ENCODE data around the gene SLC5A2.
"Not testable (repeated sequence)": the region's sequence is repeated elsewhere in the genome, so short reads cannot be mapped to it uniquely, and the experiment has no call there.

Gene SLC5A2

GRCh38 chr16:31483081-31483480, at the start of gene SLC5A2:
Gene SLC5A2 (plus strand): TSS chr16:31483123. CDS start chr16:31483137, 14 bp downstream.
- no peak for DNase-seq (ENCODE audit: low read depth in 2 of 3, low spot score in 1 of 3)

- DNase-seq (ENCODE audit: low read depth in 2 of 3, low spot score in 1 of 3), result no peak
Measured at GRCh38 chr16:31435341-31436220, 47.3 kb upstream of the SLC5A2 start.

DNA sequence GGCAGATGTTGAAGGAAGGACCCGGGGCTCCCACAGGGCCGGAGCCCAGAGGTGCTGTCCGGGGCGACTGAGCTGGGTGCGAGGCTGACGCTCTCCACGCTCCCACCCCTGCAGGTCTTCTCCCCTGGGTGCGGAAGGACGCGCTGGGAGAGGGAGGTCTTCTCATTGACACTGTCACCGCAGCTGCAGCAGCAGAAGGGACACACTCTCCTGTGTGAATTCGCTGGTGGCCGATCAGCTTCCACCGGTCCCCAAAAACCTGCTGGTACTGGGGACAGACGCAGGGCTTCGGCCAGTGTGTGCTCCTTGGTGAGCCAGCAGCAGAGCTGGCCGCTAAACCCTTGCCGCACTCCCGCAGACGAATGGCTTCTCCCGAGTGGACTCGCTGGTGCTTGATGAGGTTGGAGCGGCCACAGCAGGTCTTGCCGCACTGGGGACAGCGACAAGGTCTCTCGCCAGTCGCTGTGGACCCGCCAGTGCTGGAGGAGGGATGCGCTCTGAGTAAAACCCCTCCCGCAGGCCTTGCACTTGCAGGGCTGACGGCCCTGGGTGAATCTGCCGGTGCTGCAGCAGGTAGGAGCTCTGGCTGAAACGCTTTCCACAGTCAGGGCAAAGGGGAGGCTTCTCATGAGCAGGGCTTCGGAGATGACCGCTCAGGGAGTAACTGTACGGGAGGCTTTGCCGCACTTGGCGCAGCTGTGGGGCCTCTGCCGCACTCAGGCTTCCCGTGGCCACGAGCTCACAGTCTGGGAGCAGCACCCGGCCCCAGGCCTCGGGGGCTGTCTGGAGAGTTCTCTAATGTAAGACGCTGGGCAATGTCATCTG, 46.5 kb upstream of the SLC5A2 start:
- DNase-seq (ENCODE audit: low read depth in 2 of 3, low spot score in 1 of 3), result no peak

- no peak for DNase-seq (ENCODE audit: low read depth in 2 of 3, low spot score in 1 of 3)
Measured at GRCh38 chr16:31438414-31438813, 44.5 kb upstream of the SLC5A2 start.

- not testable (repeated sequence) for DNase-seq (ENCODE audit: low read depth in 2 of 3, low spot score in 1 of 3)
Measured at GRCh38 chr16:31439023-31439422, 43.9 kb upstream of the SLC5A2 start.

- no peak for DNase-seq (ENCODE audit: low read depth in 2 of 3, low spot score in 1 of 3)
Measured at GRCh38 chr16:31439519-31439918, 43.4 kb upstream of the SLC5A2 start.

- no peak for DNase-seq (ENCODE audit: low read depth in 2 of 3, low spot score in 1 of 3)
Measured at GRCh38 chr16:31440516-31441184, 42.3 kb upstream of the SLC5A2 start.

DNA sequence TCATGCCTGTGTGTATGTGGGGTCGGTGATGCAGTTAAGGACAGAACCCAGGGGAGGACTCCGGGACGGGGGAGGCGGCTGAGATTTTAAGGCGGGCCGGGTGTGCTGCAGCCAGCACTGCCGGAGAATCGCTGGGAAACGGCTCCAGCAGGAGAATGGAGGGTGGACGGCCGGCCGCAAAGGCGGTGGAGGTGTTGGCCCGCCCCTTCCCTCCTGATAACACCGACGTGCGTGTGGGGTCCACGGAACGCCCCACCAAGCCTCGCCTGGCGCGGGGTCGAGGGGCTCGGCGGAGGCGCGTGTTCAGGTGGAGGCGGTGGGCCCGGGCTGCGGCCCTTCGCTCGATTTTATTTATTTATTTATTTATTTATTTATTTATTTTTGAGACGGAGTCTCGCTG, 41.0 kb upstream of the SLC5A2 start:
- no peak for DNase-seq (ENCODE audit: low read depth in 2 of 3, low spot score in 1 of 3)

GRCh38 chr16:31445931-31446330, 37.0 kb upstream of the SLC5A2 start:
- not testable (repeated sequence) for DNase-seq (ENCODE audit: low read depth in 2 of 3, low spot score in 1 of 3)

- DNase-seq (ENCODE audit: low read depth in 2 of 3, low spot score in 1 of 3), result no peak
Measured at GRCh38 chr16:31451201-31451600, 31.7 kb upstream of the SLC5A2 start.

DNA sequence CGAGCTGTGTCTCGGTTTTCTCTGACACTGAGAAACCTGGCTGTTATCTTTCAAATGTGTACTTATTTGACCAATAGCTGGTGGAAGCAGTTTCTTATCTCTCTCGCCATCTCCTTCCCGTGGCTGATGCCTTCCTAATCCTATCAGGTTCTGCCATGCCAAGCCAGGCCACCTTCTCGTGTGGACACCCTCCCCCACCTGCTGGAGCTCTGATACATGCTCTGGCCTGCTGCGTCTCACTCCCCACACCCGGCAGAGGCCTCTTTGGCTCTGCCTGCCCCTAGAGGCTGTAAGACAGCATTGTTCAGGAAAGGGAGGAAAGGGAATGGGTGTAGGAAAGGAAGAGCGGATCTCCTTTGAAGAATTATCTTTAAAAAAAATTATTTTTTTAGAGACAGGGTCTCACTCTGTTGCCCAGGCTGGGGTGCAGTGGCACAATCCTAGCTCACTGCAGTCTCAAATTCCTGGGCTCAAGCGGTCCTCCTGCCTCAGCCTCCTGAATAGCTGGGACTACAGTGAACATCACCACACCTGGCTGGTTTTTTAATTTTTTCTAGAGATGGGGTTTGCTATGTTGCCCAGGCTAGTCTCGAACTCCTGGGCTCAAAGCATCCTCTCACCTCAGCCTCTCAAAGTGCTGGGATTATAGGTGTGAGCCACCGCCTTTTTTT, 31.1 kb upstream of the SLC5A2 start:
- no peak for DNase-seq (ENCODE audit: low read depth in 2 of 3, low spot score in 1 of 3)

GRCh38 chr16:31452631-31453106, 30.3 kb upstream of the SLC5A2 start:
- no peak for DNase-seq (ENCODE audit: low read depth in 2 of 3, low spot score in 1 of 3)

GRCh38 chr16:31453255-31454204, 29.4 kb upstream of the SLC5A2 start:
- DNase-seq (ENCODE audit: low read depth in 2 of 3, low spot score in 1 of 3), result no peak

DNA sequence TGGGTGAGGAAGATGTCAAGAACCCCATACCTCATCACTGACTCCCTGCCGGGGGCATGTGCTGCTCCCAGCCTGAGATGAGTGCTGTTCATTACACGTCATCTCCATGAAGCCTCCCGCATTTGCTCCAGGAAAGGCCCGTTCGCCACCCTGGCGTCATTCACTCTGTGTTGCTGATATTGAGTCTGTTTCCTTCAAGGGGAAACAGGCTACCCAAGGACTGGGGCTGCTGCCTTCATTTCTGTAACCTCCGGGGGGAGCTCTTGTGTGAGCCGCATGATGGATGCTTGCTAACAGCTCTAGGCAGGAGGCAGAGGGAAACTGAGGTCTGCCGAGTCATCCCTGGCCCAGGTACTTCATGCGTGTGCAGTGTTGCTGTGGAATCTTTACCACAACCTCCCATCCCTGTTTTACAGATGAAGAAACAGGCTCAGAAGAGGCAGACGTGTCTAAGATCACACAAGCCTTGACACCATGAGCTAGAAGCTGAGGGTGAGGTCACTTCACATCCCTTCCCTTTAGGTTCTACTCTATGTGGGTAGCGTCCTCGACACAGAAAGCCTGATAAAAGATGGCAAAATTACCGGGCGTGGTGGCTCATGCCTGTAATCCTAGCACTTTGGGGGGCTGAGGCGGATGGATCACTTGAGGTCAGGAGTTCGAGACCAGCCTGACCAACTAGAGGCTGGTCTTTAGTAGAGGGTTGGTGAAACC, 27.2 kb upstream of the SLC5A2 start:
- no peak for DNase-seq (ENCODE audit: low read depth in 2 of 3, low spot score in 1 of 3)

DNA sequence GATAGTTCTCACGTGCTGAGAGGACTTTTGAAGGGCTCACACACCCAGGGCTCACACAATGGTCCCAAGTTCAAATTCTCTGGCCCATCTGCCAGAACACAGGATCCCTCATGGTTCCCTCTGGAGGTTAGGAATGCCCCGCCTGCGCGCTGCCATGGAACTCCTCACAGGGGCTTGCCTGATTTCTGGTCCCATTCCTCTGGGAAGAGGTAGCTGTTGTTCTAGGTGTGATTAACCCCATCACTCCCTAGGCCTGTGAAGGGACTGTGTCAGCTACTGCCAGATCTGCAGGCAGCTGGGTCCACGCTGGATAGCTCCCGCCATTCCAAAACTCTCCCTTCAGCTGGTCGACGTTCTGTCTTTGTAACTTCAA, 25.9 kb upstream of the SLC5A2 start:
- no peak for DNase-seq (ENCODE audit: low read depth in 2 of 3, low spot score in 1 of 3)

- no peak for DNase-seq (ENCODE audit: low read depth in 2 of 3, low spot score in 1 of 3)
Measured at GRCh38 chr16:31458073-31458843, 24.7 kb upstream of the SLC5A2 start.

DNA sequence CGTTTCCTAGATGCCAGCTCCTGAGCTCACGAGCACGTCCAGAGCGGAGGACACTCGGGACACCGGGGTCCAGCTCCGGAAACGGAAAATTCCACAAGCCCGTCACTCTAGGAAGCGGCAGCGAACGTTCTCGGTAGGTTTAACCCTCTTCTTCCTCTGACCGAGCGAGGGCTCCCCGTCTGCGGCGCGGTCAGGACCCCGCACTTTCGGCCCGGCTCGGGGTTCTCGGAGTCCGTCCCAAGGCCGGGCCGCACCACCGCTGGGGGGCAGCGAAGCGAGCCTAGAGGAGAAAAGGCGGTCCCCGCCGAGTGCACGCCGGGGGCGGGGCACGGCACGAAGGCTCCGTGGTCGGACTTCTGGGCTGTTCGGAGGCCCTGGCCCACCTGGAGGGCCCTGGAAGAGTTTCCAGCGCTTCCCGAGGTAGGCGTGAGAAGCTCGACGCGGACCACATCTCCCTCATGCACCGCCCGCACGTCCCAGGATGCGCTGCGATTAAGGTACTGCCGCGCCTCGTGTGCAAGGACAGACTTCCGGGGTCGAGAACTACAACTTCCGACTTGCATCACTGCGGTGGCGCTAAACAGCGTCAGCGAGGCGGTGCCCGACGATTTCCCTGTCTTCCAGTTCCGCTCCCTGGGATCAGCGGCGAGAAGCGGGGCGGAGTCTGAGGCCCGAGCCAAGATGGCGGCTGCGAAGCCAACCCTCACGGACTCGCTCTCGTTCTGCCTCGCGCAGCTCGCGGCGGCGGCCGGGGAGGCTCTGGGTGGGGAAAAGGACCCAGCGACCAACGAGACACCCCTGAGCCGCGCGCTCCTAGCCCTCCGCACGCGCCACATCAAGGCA, 23.9 kb upstream of the SLC5A2 start, which contains the start of gene ARMC5:
ARMC5 (plus strand) TSS at position 658 of the 843 bp plus-strand sequence; CDS start at position 682, 24 bp downstream.
- peak; percentile 92 to 96 (median 96) for DNase-seq (ENCODE audit: low read depth in 2 of 3, low spot score in 1 of 3)

Data from stimulated activated CD4-positive, alpha-beta T cell treated with anti-CD3 and anti-CD28 coated beads, Interleukin-12 subunit alpha, Interleukin-12 subunit beta, amount 100 ng/mL, for 48 hours (primary cell).